Peyer's patch (tissue), 4 donors: ENCODE measurements around the gene CNTN4. TPM values are rescaled to one million over a fixed set of nuclear protein-coding genes. Genes with fewer than 3 reads are reported as not detected.

Experiments
- DNase-seq, 3 donors: peaks; one replicate each; pipeline ENCODE4 v3.0.0-alpha.2; 2017 to 2019
- H3K27ac ChIP-seq, 4 donors: fragments of 200-600 bp; sonication (generic); one replicate each; pipeline ENCODE4 v1.5.1; 2016 to 2019
- H3K27me3 ChIP-seq, 2 donors: fragments of 200-600 bp; sonication (generic); one replicate each; pipeline ENCODE4 v1.5.1; 2019
- H3K36me3 ChIP-seq, 3 donors: fragments of 200-600 bp; sonication (generic); one replicate each; pipeline ENCODE4 v1.5.1; 2016 to 2019
- H3K4me1 ChIP-seq, 4 donors: fragments of 200-600 bp; sonication (generic); one replicate each; pipeline ENCODE4 v1.5.1; 2016 to 2019
- H3K4me3 ChIP-seq, 4 donors: fragments of 200-600 bp; sonication (generic); 1 replicate in 3 of 4; 2 replicates in 1 of 4; pipeline ENCODE4 v1.5.1; 2016 to 2019; ENCODE audit warnings: mild to moderate bottlenecking in 1 of 4
- H3K9me3 ChIP-seq, 4 donors: fragments of 200-600 bp; sonication (generic); one replicate each; pipeline ENCODE4 v1.5.1; 2016 to 2019; ENCODE audit warnings: mild to moderate bottlenecking in 1 of 4
- POLR2A ChIP-seq, 2 donors: fragments of 450-650 bp; IDR thresholded peaks; one replicate each; pipeline ENCODE4 v1.5.1; 2017; ENCODE audit warnings: antibody characterized with exemption in 2 of 2, mild to moderate bottlenecking in 2 of 2, moderate library complexity in 2 of 2
- total RNA-seq, 4 donors: library from RNA; depleted of rRNA; stranded (reverse); fragments of >200 nt; gene quantifications; one replicate each; pipeline ENCODE4 v1.1.0, GENCODE V29; 2016
- TF ChIP-seq, protein P1 (sequence below), 6 experiments: fragments of 450-650 bp in 4 of 6; fragments of 200-600 bp in 2 of 6; sonication (generic) in 1 of 6; IDR thresholded peaks; one replicate each; pipeline ENCODE4 v1.5.1; 2017 to 2019; ENCODE audit warnings: antibody characterized with exemption in 6 of 6, mild to moderate bottlenecking in 3 of 6, moderate library complexity in 1 of 6

CNTN4 gene
- total RNA-seq, 4 donors from 2014 or later = 5.4 to 31.1 (median 19.9) TPM

- no peaks in the 10 kb centered on the region for H3K36me3 ChIP-seq
- H3K9me3 ChIP-seq = no peaks in the 10 kb centered on the region
- TF ChIP-seq, protein P1, sequence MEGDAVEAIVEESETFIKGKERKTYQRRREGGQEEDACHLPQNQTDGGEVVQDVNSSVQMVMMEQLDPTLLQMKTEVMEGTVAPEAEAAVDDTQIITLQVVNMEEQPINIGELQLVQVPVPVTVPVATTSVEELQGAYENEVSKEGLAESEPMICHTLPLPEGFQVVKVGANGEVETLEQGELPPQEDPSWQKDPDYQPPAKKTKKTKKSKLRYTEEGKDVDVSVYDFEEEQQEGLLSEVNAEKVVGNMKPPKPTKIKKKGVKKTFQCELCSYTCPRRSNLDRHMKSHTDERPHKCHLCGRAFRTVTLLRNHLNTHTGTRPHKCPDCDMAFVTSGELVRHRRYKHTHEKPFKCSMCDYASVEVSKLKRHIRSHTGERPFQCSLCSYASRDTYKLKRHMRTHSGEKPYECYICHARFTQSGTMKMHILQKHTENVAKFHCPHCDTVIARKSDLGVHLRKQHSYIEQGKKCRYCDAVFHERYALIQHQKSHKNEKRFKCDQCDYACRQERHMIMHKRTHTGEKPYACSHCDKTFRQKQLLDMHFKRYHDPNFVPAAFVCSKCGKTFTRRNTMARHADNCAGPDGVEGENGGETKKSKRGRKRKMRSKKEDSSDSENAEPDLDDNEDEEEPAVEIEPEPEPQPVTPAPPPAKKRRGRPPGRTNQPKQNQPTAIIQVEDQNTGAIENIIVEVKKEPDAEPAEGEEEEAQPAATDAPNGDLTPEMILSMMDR (IDR thresholded peaks at IDR 0.05) = no peak
- TF ChIP-seq POLR2A (IDR thresholded peaks at IDR 0.05) = no peak
Observed at GRCh38 chr3:2567451-2567850, 468.8 kb downstream of the CNTN4 start.

DNA sequence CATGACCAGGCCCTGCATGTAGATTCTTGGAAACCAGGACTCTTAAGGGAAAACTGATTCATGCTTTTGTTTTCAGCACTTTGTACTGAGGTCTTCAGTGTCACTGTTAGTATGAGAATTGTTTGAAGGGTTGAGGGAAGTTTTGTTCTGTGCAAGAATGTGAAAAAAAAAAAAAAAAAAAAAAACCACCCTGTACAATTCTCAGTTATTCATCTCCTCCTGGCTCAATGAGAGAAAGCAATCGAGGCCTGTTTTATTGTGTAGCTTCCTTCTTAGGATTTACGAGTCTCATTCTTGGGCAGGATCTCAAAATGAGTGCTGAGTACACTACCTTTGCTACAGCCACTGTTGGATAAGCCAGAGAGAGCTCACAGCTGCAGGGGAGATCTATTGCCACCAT is 469.5 kb downstream of the CNTN4 start:
- no peak overlapping the region for H3K4me3 ChIP-seq
- TF ChIP-seq, protein P1 (IDR thresholded peaks at IDR 0.05) = no peak
- no peak for TF ChIP-seq POLR2A (IDR thresholded peaks at IDR 0.05)
- DNase-seq = no peak
- H3K9me3 ChIP-seq = no peaks in the 10 kb centered on the region
- H3K27me3 ChIP-seq = no peaks in the 10 kb centered on the region
- H3K36me3 ChIP-seq = no peaks in the 10 kb centered on the region
- H3K4me1 ChIP-seq = no peaks in the 10 kb centered on the region
- no peak overlapping the region for H3K27ac ChIP-seq

More at GRCh38 chr3:2567451-2567850, 468.8 kb downstream of the CNTN4 start:
- Histone ChIP-seq H3K27me3 (no peaks in the 10 kb centered on the region), H3K4me1 (no peaks in the 10 kb centered on the region), H3K27ac (no peak overlapping the region), H3K4me3 (no peak overlapping the region)
- DNase-seq = no peak

DNA sequence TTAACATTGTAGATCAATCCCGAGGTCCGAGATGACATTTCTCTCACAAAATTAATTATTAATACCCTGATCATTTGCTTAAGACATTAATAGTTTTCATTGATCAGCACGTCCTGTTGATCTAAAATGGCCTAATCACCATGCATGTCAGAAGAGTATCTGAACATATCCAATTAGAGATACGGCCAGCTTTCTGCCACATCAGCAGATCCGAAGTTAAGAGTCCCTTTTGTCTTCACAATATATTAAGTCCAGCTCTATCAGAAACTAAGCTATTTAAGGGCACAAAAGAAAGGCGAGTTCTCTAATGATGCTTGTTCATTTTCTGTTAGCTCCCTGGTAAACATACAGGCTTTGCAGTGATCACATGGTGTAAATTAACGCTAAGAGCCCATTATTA is 470.3 kb downstream of the CNTN4 start:
- no peak overlapping the region for H3K4me3 ChIP-seq
- H3K4me1 ChIP-seq = no peaks in the 10 kb centered on the region
- no peaks in the 10 kb centered on the region for H3K27me3 ChIP-seq
- TF ChIP-seq, protein P1 (IDR thresholded peaks at IDR 0.05) = no peak
- no peak for TF ChIP-seq POLR2A (IDR thresholded peaks at IDR 0.05)
- H3K9me3 ChIP-seq = no peaks in the 10 kb centered on the region
- no peaks in the 10 kb centered on the region for H3K36me3 ChIP-seq
- no peak for DNase-seq
- H3K27ac ChIP-seq = no peak overlapping the region

- Histone ChIP-seq H3K9me3 (no peaks in the 10 kb centered on the region), H3K27me3 (no peaks in the 10 kb centered on the region), H3K4me1 (no peaks in the 10 kb centered on the region), H3K36me3 (no peaks in the 10 kb centered on the region), H3K4me3 (no peak overlapping the region), H3K27ac (no peak overlapping the region)
- no peak for DNase-seq
- TF ChIP-seq, protein P1 (IDR thresholded peaks at IDR 0.05) = no peak
- TF ChIP-seq POLR2A (IDR thresholded peaks at IDR 0.05) = no peak
Observed at GRCh38 chr3:2577571-2577970, 478.9 kb downstream of the CNTN4 start.

GRCh38 chr3:2578560-2578959 is 479.9 kb downstream of the CNTN4 start:
- TF ChIP-seq, protein P1 (IDR thresholded peaks at IDR 0.05) = no peak
- TF ChIP-seq POLR2A (IDR thresholded peaks at IDR 0.05) = no peak
- DNase-seq = no peak
- Histone ChIP-seq H3K9me3 (no peaks in the 10 kb centered on the region), H3K27ac (no peak overlapping the region), H3K4me3 (no peak overlapping the region), H3K27me3 (no peaks in the 10 kb centered on the region), H3K36me3 (no peaks in the 10 kb centered on the region), H3K4me1 (no peaks in the 10 kb centered on the region)

DNA sequence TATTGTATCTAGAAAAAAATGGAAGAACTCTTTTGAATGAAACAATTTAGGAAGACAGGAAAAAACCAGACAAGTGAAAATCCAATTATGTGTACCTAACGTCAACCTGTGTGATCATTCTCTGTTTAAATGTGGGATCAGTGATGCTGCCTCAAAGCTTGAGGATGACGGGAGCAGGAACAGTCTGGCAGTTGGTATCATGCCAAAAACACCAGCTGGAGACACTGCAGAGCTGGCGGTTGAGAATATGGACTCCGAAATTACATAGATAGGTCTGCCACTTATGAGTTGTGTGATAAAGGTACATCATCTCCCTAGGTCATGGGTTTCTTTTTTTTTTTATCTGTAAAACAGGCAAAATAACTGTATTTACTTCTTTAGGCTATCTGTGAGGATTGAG is 480.5 kb downstream of the CNTN4 start:
- Histone ChIP-seq H3K9me3 (no peaks in the 10 kb centered on the region), H3K27me3 (no peaks in the 10 kb centered on the region), H3K4me3 (no peak overlapping the region), H3K27ac (no peak overlapping the region), H3K36me3 (no peaks in the 10 kb centered on the region), H3K4me1 (no peaks in the 10 kb centered on the region)
- DNase-seq = no peak
- no peak for TF ChIP-seq POLR2A (IDR thresholded peaks at IDR 0.05)
- TF ChIP-seq, protein P1 (IDR thresholded peaks at IDR 0.05) = no peak
